Stimulated activated CD4-positive, alpha-beta T cell treated with anti-CD3 and anti-CD28 coated beads, Interleukin-12 subunit alpha, Interleukin-12 subunit beta, amount 100 ng/mL, for 4 hours (primary cell): Measurements from ENCODE around the gene DBH.
"Not testable (repeated sequence)": the region's sequence is repeated elsewhere in the genome, so short reads cannot be mapped to it uniquely, and the experiment has no call there.

Experiments used
- DNase-seq: peaks from one replicate; pipeline ENCODE4 v3.0.0-alpha.2; 2020

DBH gene

GRCh38 chr9:133604856-133605255 is 31.3 kb upstream of the DBH start:
- no peak for DNase-seq

- DNase-seq = no peak
These were observed 30.7 kb upstream of the DBH start for GRCh38 chr9:133605446-133605845.

GRCh38 chr9:133605856-133606707 is 30.1 kb upstream of the DBH start:
- DNase-seq = no peak

GRCh38 chr9:133606708-133607025 is 29.5 kb upstream of the DBH start:
- DNase-seq = no peak

- DNase-seq = no peak
These were observed 28.8 kb upstream of the DBH start for GRCh38 chr9:133607381-133607780.

GRCh38 chr9:133607976-133608375 is 28.2 kb upstream of the DBH start:
- no peak for DNase-seq

GRCh38 chr9:133608382-133608781 is 27.8 kb upstream of the DBH start:
- DNase-seq = no peak

GRCh38 chr9:133608889-133609288 is 27.3 kb upstream of the DBH start:
- no peak for DNase-seq

GRCh38 chr9:133609311-133610098 is 26.7 kb upstream of the DBH start, which contains the start of gene FAM163B:
TSS of gene FAM163B (minus strand) at chr9:133609389. CDS start at chr9:133580223, 29,166 bp downstream.
- DNase-seq = peak; percentile 47

GRCh38 chr9:133610845-133611244 is 25.3 kb upstream of the DBH start:
- DNase-seq = no peak

- no peak for DNase-seq
These were observed 24.1 kb upstream of the DBH start for GRCh38 chr9:133612051-133612450.

GRCh38 chr9:133612816-133613215 is 23.3 kb upstream of the DBH start:
- DNase-seq = no peak

GRCh38 chr9:133613432-133613831 is 22.7 kb upstream of the DBH start:
- DNase-seq = no peak

- no peak for DNase-seq
These were observed 22.1 kb upstream of the DBH start for GRCh38 chr9:133614056-133614455.

GRCh38 chr9:133614678-133615077 is 21.5 kb upstream of the DBH start:
- DNase-seq = no peak

GRCh38 chr9:133615186-133615585 is 21.0 kb upstream of the DBH start:
- no peak for DNase-seq

- DNase-seq = no peak
These were observed 20.5 kb upstream of the DBH start for GRCh38 chr9:133615606-133616188.

- DNase-seq = no peak
These were observed 19.3 kb upstream of the DBH start for GRCh38 chr9:133616643-133617405.

- DNase-seq = no peak
These were observed 17.4 kb upstream of the DBH start for GRCh38 chr9:133618726-133619125.

GRCh38 chr9:133619791-133620190 is 16.4 kb upstream of the DBH start:
- peak; percentile 33 for DNase-seq

GRCh38 chr9:133621725-133622267 is 14.4 kb upstream of the DBH start:
- DNase-seq = no peak

GRCh38 chr9:133622555-133622954 is 13.6 kb upstream of the DBH start:
- no peak for DNase-seq

- DNase-seq = not testable (repeated sequence)
These were observed 10.2 kb upstream of the DBH start for GRCh38 chr9:133626008-133626407.
